PC-9 (cell line): ENCODE measurements around the gene ACOXL. TPM values are rescaled to one million over a fixed set of nuclear protein-coding genes. Genes with fewer than 3 reads are reported as not detected.

Experiments
- BruUV-seq: library from RNA; stranded (reverse); fragments of 400-500 nt; replicated peaks from 2 replicates; lab custom pipeline; 2021; lab: Mats Ljungman, UMichigan
- CTCF ChIA-PET: fragments of 300-600 bp; sonication (Branson Sonifier 250); formaldehyde crosslinking; loops from one replicate; lab custom pipeline; 2022; ENCODE audit warnings: antibody characterized with exemption; lab: Charles Lee
- POLR2A ChIA-PET: fragments of 300-600 bp; sonication (Branson Sonifier 250); formaldehyde crosslinking; loops from one replicate; lab custom pipeline; 2022; ENCODE audit warnings: antibody characterized with exemption; ENCODE audit not compliant: unreplicated experiment; lab: Charles Lee
- DNase-seq, 2 experiments: peaks; one replicate each; pipeline versions ENCODE4 v3.0.0 to v3.0.0-alpha.2; 2015 to 2022; ENCODE audit warnings: mixed read lengths in 1 of 2
- H2AFZ ChIP-seq: fragments of 200-600 bp; sonication (generic); 2 replicates; pipeline ENCODE4 v1.8.1; 2017; ENCODE audit warnings: antibody characterized with exemption
- H3F3A ChIP-seq: fragments of 200-600 bp; sonication (generic); 2 replicates; pipeline ENCODE4 v1.8.1; 2017; ENCODE audit warnings: antibody characterized with exemption, mild to moderate bottlenecking, low read depth; ENCODE audit not compliant: insufficient read depth
- H3K27ac ChIP-seq: fragments of 200-600 bp; sonication (generic); 2 replicates; pipeline ENCODE4 v1.6.1; 2016; ENCODE audit warnings: mixed run types
- H3K27me3 ChIP-seq: fragments of 200-600 bp; sonication (generic); 2 replicates; pipeline ENCODE4 v1.6.1; 2016; ENCODE audit warnings: low read depth, mixed run types; ENCODE audit not compliant: insufficient read depth
- H3K36me3 ChIP-seq: fragments of 200-600 bp; sonication (generic); 2 replicates; pipeline ENCODE4 v1.6.1; 2016; ENCODE audit warnings: low read depth, mixed run types
- H3K4me1 ChIP-seq: fragments of 200-600 bp; sonication (generic); replicated peaks from 2 replicates; pipeline ENCODE4 v1.6.1; 2016; ENCODE audit warnings: mixed run types; ENCODE audit not compliant: insufficient read depth
- H3K4me2 ChIP-seq: fragments of 200-600 bp; sonication (generic); 2 replicates; pipeline ENCODE4 v1.6.1; 2017; ENCODE audit warnings: mixed run types
- H3K4me3 ChIP-seq: fragments of 200-600 bp; sonication (generic); 2 replicates; pipeline ENCODE4 v1.6.1; 2016; ENCODE audit warnings: mixed run types
- H3K79me2 ChIP-seq: fragments of 200-600 bp; sonication (generic); 2 replicates; pipeline ENCODE4 v1.6.1; 2017; ENCODE audit warnings: low read depth, mixed run types
- H3K9me2 ChIP-seq: fragments of 200-600 bp; sonication (generic); 2 replicates; pipeline ENCODE4 v1.8.1; 2017; ENCODE audit warnings: mild to moderate bottlenecking; ENCODE audit not compliant: insufficient read depth
- H3K9me3 ChIP-seq: fragments of 200-600 bp; sonication (generic); 2 replicates; pipeline ENCODE4 v1.8.1; 2016; ENCODE audit warnings: low read depth; ENCODE audit not compliant: insufficient read depth
- H4K20me1 ChIP-seq: fragments of 200-600 bp; sonication (generic); 2 replicates; pipeline ENCODE4 v1.8.1; 2017; ENCODE audit not compliant: insufficient read depth
- CTCF ChIP-seq: fragments of 200-600 bp; sonication (generic); conservative IDR thresholded peaks from 2 replicates; pipeline ENCODE4 v1.6.1; 2017; ENCODE audit warnings: mixed run types, antibody characterized with exemption, mild to moderate bottlenecking, moderate library complexity
- EZH2 ChIP-seq: fragments of 200-600 bp; sonication (generic); IDR thresholded peaks from 2 replicates; pipeline ENCODE4 v1.8.0; 2017; ENCODE audit warnings: antibody characterized with exemption, low read depth
- intact Hi-C: fragments of 100-400 bp; cut with micrococcal nuclease; formaldehyde crosslinking; loops from one replicate; pipeline ENCODE4 v1.10.0; 2022; ENCODE audit not compliant: unreplicated experiment
- total RNA-seq: library from RNA; stranded (reverse); gene quantifications from 2 replicates; pipeline ENCODE4 v1.2.3, GENCODE V29; 2021

Gene ACOXL
- total RNA-seq, 1 experiment from 2014 or later, result 10.7 TPM

GRCh38 chr2:111164078-111164477 is 431.7 kb downstream of the ACOXL start:
- Histone ChIP-seq H4K20me1 (peaks cover 6% of the 10 kb centered on the region), H2AFZ (no peak overlapping the region), H3K4me3 (no peak overlapping the region), H3K9me2 (no peaks in the 10 kb centered on the region), H3K79me2 (peaks cover 1% of the 10 kb centered on the region; the same call in 1 of the 2 replicates), H3K27me3 (no peaks in the 10 kb centered on the region), H3K27ac (no peak overlapping the region), H3F3A (peaks cover 15% of the 10 kb centered on the region), H3K9me3 (no peaks in the 10 kb centered on the region), H3K36me3 (peaks cover 6% of the 10 kb centered on the region; the same call in 1 of the 2 replicates), H3K4me2 (no peak overlapping the region), H3K4me1 (peaks cover 21% of the 10 kb centered on the region)
- no peak for DNase-seq
- ChIA-PET POLR2A (no interaction called here), CTCF (no interaction called here)
- no TSS peak for BruUV-seq
- intact Hi-C loops, result no loop called here
- TF ChIP-seq EZH2 (no peak), CTCF (no peak)

GRCh38 chr2:111165084-111165483 is 432.7 kb downstream of the ACOXL start:
- no peaks in the 10 kb centered on the region for H3K9me3 ChIP-seq
- H3K4me2 ChIP-seq, result no peak overlapping the region
- H3K4me3 ChIP-seq, result no peak overlapping the region
- H3F3A ChIP-seq, result peaks cover 15% of the 10 kb centered on the region
- no peaks in the 10 kb centered on the region for H3K9me2 ChIP-seq
- intact Hi-C loops, result no loop called here
- TF ChIP-seq CTCF, result no peak
- no peak for TF ChIP-seq EZH2
- POLR2A ChIA-PET, result no interaction called here
- H3K27ac ChIP-seq, result no peak overlapping the region
- H2AFZ ChIP-seq, result no peak overlapping the region
- no TSS peak for BruUV-seq
- DNase-seq, result no peak
- peaks cover 4% of the 10 kb centered on the region; the same call in 1 of the 2 replicates for H3K36me3 ChIP-seq
- H3K27me3 ChIP-seq, result no peaks in the 10 kb centered on the region
- peaks cover 21% of the 10 kb centered on the region for H3K4me1 ChIP-seq
- CTCF ChIA-PET, result no interaction called here
- H3K79me2 ChIP-seq, result no peaks in the 10 kb centered on the region
- peaks cover 3% of the 10 kb centered on the region for H4K20me1 ChIP-seq

GRCh38 chr2:111166115-111166514 is 433.7 kb downstream of the ACOXL start:
- H3F3A ChIP-seq, result peaks cover 12% of the 10 kb centered on the region
- no peaks in the 10 kb centered on the region for H3K9me2 ChIP-seq
- H3K36me3 ChIP-seq, result peaks cover 4% of the 10 kb centered on the region; the same call in 1 of the 2 replicates
- no peaks in the 10 kb centered on the region for H3K79me2 ChIP-seq
- H3K27me3 ChIP-seq, result no peaks in the 10 kb centered on the region
- H4K20me1 ChIP-seq, result no peaks in the 10 kb centered on the region; the same call in 1 of the 2 replicates
- no peak overlapping the region for H3K27ac ChIP-seq
- no peak overlapping the region for H2AFZ ChIP-seq
- intact Hi-C loops, result no loop called here
- ChIA-PET POLR2A (interaction anchor here (0.7 kb wide), 1 partner anchor 46 kb away, joined by 3 read pairs; no protein-coding TSS in a partner anchor), CTCF (no interaction called here)
- no peak overlapping the region for H3K4me3 ChIP-seq
- no peak for DNase-seq
- BruUV-seq, result no TSS peak
- H3K4me1 ChIP-seq, result peaks cover 24% of the 10 kb centered on the region
- no peaks in the 10 kb centered on the region for H3K9me3 ChIP-seq
- TF ChIP-seq EZH2 (no peak), CTCF (no peak)
- H3K4me2 ChIP-seq, result no peak overlapping the region
